HCT116 (cell line): Measurements from ENCODE around the gene SIRPB1. TPM values are rescaled to one million over a fixed set of nuclear protein-coding genes. Genes with fewer than 3 reads are reported as not detected.

Source experiments
- ATAC-seq: fragments of 200-7000 bp; cut with Tn5 transposase; 2 replicates; pipeline ENCODE4 v1.9.1; 2020; ENCODE audit warnings: mild to moderate bottlenecking, moderate library complexity
- BruUV-seq: library from RNA; stranded (reverse); fragments of 400-500 nt; replicated peaks from 2 replicates; lab custom pipeline; 2021; lab: Mats Ljungman, UMichigan
- CTCF ChIA-PET: fragments of 300-600 bp; sonication (Branson Sonifier 250); formaldehyde crosslinking; loops from one replicate; lab custom pipeline; 2021; ENCODE audit warnings: antibody characterized with exemption; lab: Charles Lee
- POLR2A ChIA-PET: fragments of 300-600, 350-600 bp; sonication (Branson Sonifier 250); formaldehyde crosslinking; loops from one replicate; lab custom pipeline; 2021; ENCODE audit warnings: antibody characterized with exemption; lab: Charles Lee
- RAD21 ChIA-PET, 2 experiments: fragments of 300-600 bp; sonication (Branson Sonifier 250); formaldehyde crosslinking; loops; one replicate each; lab custom pipeline; 2023; ENCODE audit warnings: low total read pairs in 2 of 2; ENCODE audit not compliant: uncharacterized antibody in 2 of 2, unreplicated experiment in 2 of 2, low non-redundant PET in 1 of 2; lab: Charles Lee
- DNase-seq: peaks from one replicate; pipeline ENCODE4 v3.0.0-alpha.2; 2010; ENCODE audit warnings: low read depth, low spot score
- H2AFZ ChIP-seq: fragments of 200-600 bp; shearing (Covaris generic), sonication (generic); 2 replicates; pipeline ENCODE4 v1.6.1; 2017; ENCODE audit warnings: low read depth, mixed run types, mixed read lengths, antibody characterized with exemption, low read length; ENCODE audit not compliant: poor library complexity, severe bottlenecking
- H3K27ac ChIP-seq: 2 replicates; pipeline ENCODE4 v1.5.1; 2012; ENCODE audit warnings: low read depth, low read length
- H3K27me3 ChIP-seq: fragments of 200-600 bp; sonication (generic); 2 replicates; pipeline ENCODE4 v1.6.1; 2016; ENCODE audit warnings: mixed run types, low read length, mixed read lengths; ENCODE audit not compliant: insufficient read depth
- H3K36me3 ChIP-seq, 2 experiments: fragments of 200-500 bp in 1 of 2; fragments of 200-600 bp in 1 of 2; sonication (Bioruptor generic) in 1 of 2; sonication (generic) in 1 of 2; 2 replicates each; pipeline versions ENCODE4 v1.5.1 to v1.6.1; 2014 to 2016; ENCODE audit warnings: low read length in 2 of 2, inconsistent platforms in 1 of 2, mixed read lengths in 1 of 2, mixed run types in 1 of 2; ENCODE audit not compliant: insufficient read depth in 2 of 2, control insufficient read depth in 1 of 2
- H3K4me1 ChIP-seq, 2 experiments: fragments of 200-600 bp in 1 of 2; sonication (generic) in 1 of 2; 2 replicates each; pipeline versions ENCODE4 v1.5.1 to v1.6.1; 2012 to 2017; ENCODE audit warnings: low read length in 2 of 2, inconsistent platforms in 1 of 2, mild to moderate bottlenecking in 1 of 2, mixed read lengths in 1 of 2, mixed run types in 1 of 2, moderate library complexity in 1 of 2; ENCODE audit not compliant: insufficient read depth in 2 of 2, control insufficient read depth in 1 of 2
- H3K4me2 ChIP-seq: fragments of 200-600 bp; sonication (generic); 2 replicates; pipeline ENCODE4 v1.6.1; 2017; ENCODE audit warnings: mixed run types, low read length, mixed read lengths
- H3K4me3 ChIP-seq, 2 experiments: fragments of 200-600 bp in 1 of 2; sonication (generic) in 1 of 2; replicated peaks in 1 of 2; 2 replicates each; pipeline ENCODE4 v1.5.1; 2011 to 2016; ENCODE audit warnings: low read length in 2 of 2, control low read depth in 1 of 2, low read depth in 1 of 2, mild to moderate bottlenecking in 1 of 2, mixed read lengths in 1 of 2, mixed run types in 1 of 2
- H3K79me2 ChIP-seq: fragments of 200-600 bp; sonication (generic); 2 replicates; pipeline ENCODE4 v1.6.1; 2017; ENCODE audit warnings: mild to moderate bottlenecking, mixed run types, low read length, moderate library complexity, mixed read lengths; ENCODE audit not compliant: insufficient read depth
- H3K9ac ChIP-seq: fragments of 200-600 bp; sonication (generic); 2 replicates; pipeline ENCODE4 v1.6.1; 2016; ENCODE audit warnings: low read length, mixed read lengths
- H3K9me2 ChIP-seq: fragments of 200-600 bp; sonication (generic), shearing (Covaris generic); 2 replicates; pipeline ENCODE4 v1.6.1; 2017; ENCODE audit warnings: mixed run types, mild to moderate bottlenecking, moderate library complexity; ENCODE audit not compliant: insufficient read depth
- H3K9me3 ChIP-seq, 2 experiments: fragments of 200-500 bp in 1 of 2; fragments of 200-600 bp in 1 of 2; sonication (Bioruptor generic) in 1 of 2; sonication (generic) in 1 of 2; 2 replicates each; pipeline ENCODE4 v1.6.1; 2014 to 2017; ENCODE audit warnings: low read length in 2 of 2, mixed read lengths in 2 of 2, inconsistent platforms in 1 of 2, low read depth in 1 of 2, mild to moderate bottlenecking in 1 of 2, mixed run types in 1 of 2, moderate library complexity in 1 of 2; ENCODE audit not compliant: control insufficient read depth in 1 of 2, insufficient read depth in 1 of 2
- H4K20me1 ChIP-seq: fragments of 200-600 bp; sonication (generic), shearing (Covaris generic); 2 replicates; pipeline ENCODE4 v1.6.1; 2017; ENCODE audit warnings: mixed run types, mild to moderate bottlenecking, moderate library complexity; ENCODE audit not compliant: insufficient read depth
- CBX3 ChIP-seq: IDR thresholded peaks from 2 replicates; pipeline ENCODE4 v1.6.1; 2012; ENCODE audit warnings: low read depth
- CTCF ChIP-seq, 3 experiments: fragments of 200-600 bp in 1 of 3; sonication (generic) in 1 of 3; IDR thresholded peaks in 2 of 3; conservative IDR thresholded peaks in 1 of 3; 2 replicates each; pipeline ENCODE4 v1.5.1; 2012 to 2017; ENCODE audit warnings: low read depth in 2 of 3, low read length in 2 of 3, antibody characterized with exemption in 1 of 3, borderline replicate concordance in 1 of 3, control low read depth in 1 of 3, mild to moderate bottlenecking in 1 of 3, mixed read lengths in 1 of 3, mixed run types in 1 of 3, moderate library complexity in 1 of 3; ENCODE audit not compliant: insufficient read depth in 1 of 3
- EGR1 ChIP-seq: IDR thresholded peaks from 2 replicates; pipeline ENCODE4 v1.6.1; 2012; ENCODE audit warnings: low read depth
- ELF1 ChIP-seq: IDR thresholded peaks from 2 replicates; pipeline ENCODE4 v1.6.1; 2012; ENCODE audit warnings: low read depth, borderline replicate concordance
- EZH2phosphoT487 ChIP-seq: fragments of 200-600 bp; IDR thresholded peaks from 2 replicates; pipeline ENCODE4 v1.6.1; 2018; ENCODE audit warnings: antibody characterized with exemption, borderline replicate concordance
- FOSL1 ChIP-seq: IDR thresholded peaks from 2 replicates; pipeline ENCODE4 v1.6.1; 2012; ENCODE audit warnings: low read depth
- JUND ChIP-seq: IDR thresholded peaks from 2 replicates; pipeline ENCODE4 v1.6.1; 2012
- MAX ChIP-seq: IDR thresholded peaks from 2 replicates; pipeline ENCODE4 v1.6.1; 2012
- RAD21 ChIP-seq: IDR thresholded peaks from 2 replicates; pipeline ENCODE4 v1.6.1; 2012; ENCODE audit warnings: low read depth, mild to moderate bottlenecking
- REST ChIP-seq: IDR thresholded peaks from 2 replicates; pipeline ENCODE4 v1.6.1; 2012; ENCODE audit warnings: low read depth
- SIN3A ChIP-seq: IDR thresholded peaks from 2 replicates; pipeline ENCODE4 v1.6.1; 2012; ENCODE audit warnings: low read depth
- SP1 ChIP-seq: IDR thresholded peaks from 2 replicates; pipeline ENCODE4 v1.6.1; 2012; ENCODE audit warnings: low read depth
- SRF ChIP-seq: IDR thresholded peaks from 2 replicates; pipeline ENCODE4 v1.6.1; 2012; ENCODE audit warnings: low read depth
- TCF7L2 ChIP-seq: IDR thresholded peaks from 2 replicates; pipeline ENCODE4 v1.7.0; 2011; ENCODE audit warnings: borderline replicate concordance, inconsistent platforms; ENCODE audit not compliant: insufficient read depth, insufficient read length; ENCODE audit errors: extremely low read depth
- YY1 ChIP-seq: IDR thresholded peaks from 2 replicates; pipeline ENCODE4 v1.6.1; 2011; ENCODE audit warnings: low read length, low read depth, moderate library complexity, mild to moderate bottlenecking; ENCODE audit not compliant: insufficient replicate concordance; ENCODE audit errors: extremely low read depth
- ZFX ChIP-seq: fragments of 450-650 bp; IDR thresholded peaks from 2 replicates; pipeline ENCODE4 v1.6.1; 2017
- ZNF274 ChIP-seq: fragments of 200-500 bp; sonication (Bioruptor generic); IDR thresholded peaks from 2 replicates; pipeline ENCODE4 v1.6.1; 2014; ENCODE audit warnings: mild to moderate bottlenecking, low read depth, low read length, inconsistent platforms
- intact Hi-C: fragments of 100-400 bp; cut with micrococcal nuclease; formaldehyde crosslinking; loops from 2 replicates; pipeline ENCODE4 v1.10.0; 2022
- total RNA-seq: library from RNA; stranded (reverse); gene quantifications from one replicate; pipeline ENCODE4 v1.2.1, GENCODE V29; 2021; ENCODE audit not compliant: unreplicated experiment
- TF ChIP-seq, protein P1 (sequence below): IDR thresholded peaks from 2 replicates; pipeline ENCODE4 v1.6.1; 2012

SIRPB1 gene
- total RNA-seq, 1 experiment from 2014 or later = 1.9 TPM

DNA sequence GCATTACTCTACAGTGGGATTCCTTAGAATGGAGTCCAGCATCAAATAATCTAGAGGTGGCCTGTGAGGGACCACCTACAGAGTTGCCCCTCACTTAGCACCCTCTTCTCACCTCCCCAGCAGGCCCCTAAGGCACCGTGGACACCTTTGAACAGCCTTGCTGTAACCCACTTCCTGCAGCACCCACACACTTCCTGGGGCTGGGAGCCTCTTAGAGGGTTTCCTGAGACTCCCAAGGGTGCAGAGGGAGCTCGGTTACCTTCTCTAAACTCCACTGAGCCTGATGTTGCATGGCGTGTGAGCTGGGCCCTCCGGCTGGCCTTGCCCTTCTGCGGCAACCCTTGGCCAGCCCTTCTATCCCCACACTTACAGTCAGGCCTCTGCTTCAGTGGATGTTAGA is 45.1 kb upstream of the SIRPB1 start:
- ATAC-seq (no peak), DNase-seq (no peak)
- Histone ChIP-seq H3K4me1 (no peaks in the 10 kb centered on the region), H3K4me2 (no peak overlapping the region), H4K20me1 (no peaks in the 10 kb centered on the region), H3K79me2 (no peaks in the 10 kb centered on the region), H3K27me3 (peaks cover 34% of the 10 kb centered on the region; the same call in 1 of the 2 replicates), H3K36me3 (no peaks in the 10 kb centered on the region), H3K9me2 (no peaks in the 10 kb centered on the region), H3K9ac (no peak overlapping the region), H3K9me3 (no peaks in the 10 kb centered on the region), H3K4me3 (no peak overlapping the region), H2AFZ (no peak overlapping the region), H3K27ac (no peak overlapping the region)
- no peak for TF ChIP-seq ZFX
- TF ChIP-seq JUND = no peak
- TF ChIP-seq FOSL1 = no peak
- no peak for TF ChIP-seq RAD21
- no peak for TF ChIP-seq SP1
- no peak for TF ChIP-seq REST
- no peak for TF ChIP-seq ZNF274
- TF ChIP-seq TCF7L2 = no peak
- TF ChIP-seq CBX3 = no peak
- TF ChIP-seq CTCF (IDR thresholded peaks at IDR 0.05 in 2 of 3, conservative IDR thresholded peaks at IDR 0.05 in 1 of 3; ENCODE audit: borderline replicate concordance in 1 of 3, insufficient read depth in 1 of 3, low read depth in 2 of 3, low read length in 2 of 3) = no peak
- no peak for TF ChIP-seq EZH2phosphoT487
- no peak for TF ChIP-seq EGR1
- no peak for TF ChIP-seq SIN3A
- no peak for TF ChIP-seq SRF
- TF ChIP-seq, protein P1, sequence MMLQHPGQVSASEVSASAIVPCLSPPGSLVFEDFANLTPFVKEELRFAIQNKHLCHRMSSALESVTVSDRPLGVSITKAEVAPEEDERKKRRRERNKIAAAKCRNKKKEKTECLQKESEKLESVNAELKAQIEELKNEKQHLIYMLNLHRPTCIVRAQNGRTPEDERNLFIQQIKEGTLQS = no peak
- TF ChIP-seq ELF1 = no peak
- TF ChIP-seq YY1 = no peak
- TF ChIP-seq MAX = no peak
- ChIA-PET CTCF (no interaction called here), RAD21 (no interaction called here), POLR2A (no interaction called here)
- intact Hi-C loops = no loop called here
- BruUV-seq = no TSS peak
